Stimulated activated CD8-positive, alpha-beta memory T cell treated with anti-CD3 and anti-CD28 coated beads, Interleukin-2, amount 100 ng/mL, for 1 hour (primary cell): Measurements from ENCODE around the gene IFNLR1.

ENCODE experiments used
- DNase-seq, 2 donors: peaks; one replicate each; pipeline ENCODE4 v3.0.0-alpha.2; 2020; ENCODE audit warnings: low read depth in 2 of 2

IFNLR1 gene

GRCh38 chr1:24206083-24206464 lies 19.0 kb upstream of the IFNLR1 start:
- DNase-seq = no peak

- DNase-seq = no peak
These were observed 18.4 kb upstream of the IFNLR1 start for GRCh38 chr1:24205345-24206082.

DNA sequence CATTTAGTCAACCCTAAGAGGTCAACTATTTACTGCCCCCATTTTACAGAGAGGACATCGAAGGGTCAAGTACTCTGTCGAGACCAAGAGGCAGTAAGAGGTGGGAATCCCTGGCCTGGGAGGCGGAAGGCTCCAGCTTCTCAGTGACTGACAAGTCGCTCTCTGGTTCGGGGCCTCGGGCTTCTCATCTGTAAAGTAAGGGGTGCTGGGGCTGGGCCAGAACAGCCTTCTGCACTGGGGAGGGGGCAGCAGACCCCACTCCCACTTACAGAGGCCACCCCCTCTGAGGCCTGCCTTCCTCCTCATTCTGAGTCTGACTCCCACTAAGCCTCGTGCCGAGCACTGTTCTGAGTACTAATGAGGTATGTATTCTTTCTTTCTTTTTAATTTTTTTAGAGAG lies 17.0 kb upstream of the IFNLR1 start:
- DNase-seq = no peak

GRCh38 chr1:24203404-24203803 lies 16.3 kb upstream of the IFNLR1 start:
- no peak for DNase-seq

DNA sequence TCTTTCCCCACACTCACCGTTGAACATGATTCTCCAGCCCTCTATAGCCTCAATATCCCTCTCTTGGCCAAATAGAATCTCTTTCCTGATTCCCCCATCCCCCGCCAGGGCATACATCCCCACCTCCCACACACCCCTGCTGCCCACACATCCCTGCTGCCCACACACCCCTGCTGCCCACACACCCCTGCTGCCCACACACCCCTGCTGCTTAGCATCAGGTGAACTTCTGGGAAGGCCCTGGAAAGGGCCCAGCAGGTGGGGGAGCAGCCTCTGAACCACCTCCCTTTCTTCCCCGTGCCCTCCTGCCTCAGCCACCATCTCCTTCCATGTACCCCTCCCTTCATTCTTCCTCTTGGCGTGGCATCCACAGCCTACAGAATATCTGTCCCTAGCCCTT lies 15.9 kb upstream of the IFNLR1 start:
- DNase-seq = no peak

DNA sequence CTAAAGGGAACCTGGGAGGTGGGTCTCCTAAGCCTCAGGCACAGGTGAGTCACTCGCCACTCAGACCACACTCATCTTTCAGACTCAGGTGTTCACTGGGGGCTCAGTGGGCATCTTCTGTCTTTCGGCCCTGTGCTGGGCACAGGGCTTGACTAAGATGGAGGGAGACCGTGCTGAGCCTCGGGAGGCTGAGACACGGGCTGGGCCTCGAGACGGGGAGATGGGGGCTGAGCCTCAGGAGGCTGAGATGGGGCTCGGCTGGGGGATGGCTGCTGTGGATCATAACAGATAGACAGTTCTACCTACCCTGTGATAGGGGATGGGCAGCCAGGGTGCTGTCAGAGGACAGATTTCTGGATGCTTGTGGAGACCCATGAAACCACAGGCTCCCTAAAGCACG lies 15.5 kb upstream of the IFNLR1 start:
- DNase-seq = no peak

DNA sequence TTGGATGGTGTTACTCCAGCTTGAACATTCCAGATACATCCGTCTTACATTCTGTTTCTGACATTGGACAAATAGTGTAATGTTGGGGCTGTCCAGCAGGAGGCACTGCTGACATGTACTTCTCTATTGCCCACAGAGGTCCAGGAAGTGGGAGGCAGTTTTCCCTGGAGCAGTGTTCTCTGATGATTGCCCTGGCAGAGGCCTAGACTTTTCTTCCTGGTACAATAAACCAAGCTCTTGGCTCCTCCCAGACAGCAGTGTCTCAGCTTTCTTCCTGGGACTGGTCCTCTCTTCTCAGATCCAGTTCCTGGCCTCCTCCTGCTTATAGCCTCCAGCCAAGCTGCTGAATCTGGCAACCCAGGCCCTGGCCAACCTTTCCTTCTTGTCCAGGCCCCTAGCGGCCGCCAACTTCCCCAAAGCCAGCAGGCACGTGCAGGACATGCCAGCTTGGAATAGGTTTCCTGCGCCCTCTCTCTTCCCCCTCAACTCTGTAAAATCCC lies 14.9 kb upstream of the IFNLR1 start:
- DNase-seq = peak in 1 of 2 donors; percentile 22

DNA sequence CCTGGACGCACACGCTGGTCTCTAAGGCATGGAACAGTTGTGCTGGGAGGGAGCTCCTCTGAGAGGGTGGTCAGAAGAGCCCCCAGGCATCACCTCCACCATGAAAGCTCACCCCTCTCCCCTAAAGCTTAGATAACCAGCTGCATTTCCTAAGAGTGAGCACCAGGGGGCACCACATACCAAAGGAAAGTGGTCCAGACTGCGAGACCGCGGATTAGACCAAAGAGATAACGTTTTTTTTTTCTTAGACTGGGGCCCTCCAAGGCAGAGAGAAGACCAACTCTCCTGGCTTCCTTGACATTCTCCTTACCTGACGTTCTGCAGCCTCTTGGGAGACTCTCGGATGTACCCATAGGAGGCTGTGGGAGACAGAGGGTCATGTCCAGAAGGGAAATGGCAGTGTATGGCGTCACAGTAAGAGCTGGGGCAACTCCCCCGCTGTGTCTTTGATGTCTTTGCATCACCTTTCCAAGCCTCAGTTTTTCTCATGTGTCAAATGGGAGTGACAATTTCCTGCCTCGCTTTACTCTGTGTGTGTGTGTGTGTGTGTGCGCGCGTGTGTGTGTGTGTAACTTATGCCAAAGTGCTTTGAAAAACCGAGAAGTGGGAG lies 12.3 kb upstream of the IFNLR1 start:
- DNase-seq = peak; percentile 57 to 60

- no peak for DNase-seq
These were observed 11.7 kb upstream of the IFNLR1 start for GRCh38 chr1:24198766-24199165.

DNA sequence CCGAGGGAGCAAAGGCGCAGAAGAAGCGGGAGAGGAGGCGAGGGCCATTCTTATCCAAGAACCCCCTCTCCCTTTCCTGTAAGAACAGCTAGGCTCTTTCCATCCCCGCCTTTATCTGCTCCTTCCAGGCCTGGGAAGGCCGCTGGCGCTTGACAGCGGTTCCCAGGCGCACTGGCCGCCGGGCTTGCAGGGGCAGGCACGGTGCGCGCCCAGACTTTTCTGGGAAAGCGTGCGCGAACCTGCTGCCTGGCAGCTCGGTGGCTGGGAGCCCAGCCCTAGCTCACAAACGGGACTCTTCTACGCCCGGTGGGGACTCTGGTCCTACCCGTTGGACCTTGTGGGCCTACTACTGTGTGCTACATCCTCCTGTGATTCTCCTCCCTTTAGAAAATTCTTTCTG lies 8.8 kb upstream of the IFNLR1 start:
- DNase-seq = no peak

DNA sequence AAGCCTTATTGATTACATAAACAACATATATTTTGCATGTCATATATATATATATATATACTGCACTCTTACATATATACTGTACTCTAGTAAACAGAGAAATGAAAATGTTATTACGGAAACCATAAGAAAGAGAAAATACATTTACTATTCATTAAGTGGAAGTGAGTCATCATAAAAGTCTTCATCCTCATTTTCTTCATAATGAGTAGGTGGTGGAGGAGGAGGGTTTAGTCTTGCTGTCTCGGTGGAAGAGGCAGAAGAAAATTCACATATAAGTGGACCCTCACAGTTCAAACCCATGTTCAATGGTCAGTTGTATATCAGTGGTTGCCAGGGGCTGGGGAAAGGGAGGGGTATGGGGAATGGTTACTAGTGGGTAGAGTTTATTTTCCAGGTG lies 8.0 kb upstream of the IFNLR1 start:
- no peak for DNase-seq

- no peak for DNase-seq
These were observed 6.0 kb upstream of the IFNLR1 start for GRCh38 chr1:24193046-24193445.

DNA sequence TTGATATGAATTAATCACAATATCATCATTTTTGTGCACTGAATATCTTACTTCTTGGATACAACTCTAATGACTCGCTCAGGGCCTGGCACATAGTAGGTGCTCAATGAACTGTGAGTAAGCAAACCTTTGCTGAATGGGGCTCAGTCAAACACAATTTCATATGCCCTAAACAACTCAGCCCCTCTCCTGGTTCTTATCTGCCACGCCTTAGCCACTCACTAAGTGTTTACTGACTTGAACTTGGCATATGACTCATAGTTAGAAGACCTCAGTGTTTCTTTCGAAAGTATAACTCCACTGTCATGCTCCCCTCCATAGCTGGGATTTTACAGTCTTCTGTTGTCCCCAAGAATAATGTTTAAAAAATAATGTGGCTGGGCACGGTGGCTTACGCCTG lies 4.8 kb upstream of the IFNLR1 start:
- no peak for DNase-seq

- DNase-seq = no peak
These were observed 3.9 kb upstream of the IFNLR1 start for GRCh38 chr1:24190983-24191461.

DNA sequence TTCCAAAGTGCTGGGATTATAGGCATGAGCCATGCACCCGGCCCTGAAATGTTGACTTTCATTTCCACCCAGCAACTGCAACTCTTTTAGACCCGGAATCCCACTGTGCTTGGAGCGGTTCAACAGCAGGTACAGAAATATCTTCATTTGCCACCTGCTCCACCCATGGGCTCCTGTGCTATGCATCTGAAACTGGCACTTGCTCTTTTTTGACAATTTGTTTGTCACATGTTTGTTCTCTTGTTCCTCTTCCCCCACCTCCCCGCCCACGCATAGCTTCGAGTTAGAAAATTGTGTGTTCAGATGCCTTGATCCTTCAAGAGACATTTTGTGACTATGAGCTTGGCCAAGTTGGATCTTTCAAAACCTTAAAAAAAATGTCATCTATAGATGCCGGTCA lies 2.4 kb upstream of the IFNLR1 start:
- no peak for DNase-seq

DNA sequence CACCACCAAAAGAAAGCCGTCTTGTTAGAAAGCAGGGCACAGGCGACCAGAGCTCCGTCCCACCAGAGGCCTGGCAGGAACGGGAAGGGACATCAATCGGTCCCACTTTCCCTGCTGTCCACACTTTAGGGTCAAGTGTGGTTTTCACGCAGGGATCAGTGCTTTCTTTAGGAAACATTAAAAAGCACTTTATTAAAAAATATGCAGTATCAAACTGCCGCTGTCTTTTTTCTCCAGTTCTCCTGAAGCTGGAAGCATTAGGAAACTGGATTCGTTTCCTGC lies 437 bp downstream of the IFNLR1 start:
- no peak for DNase-seq

DNA sequence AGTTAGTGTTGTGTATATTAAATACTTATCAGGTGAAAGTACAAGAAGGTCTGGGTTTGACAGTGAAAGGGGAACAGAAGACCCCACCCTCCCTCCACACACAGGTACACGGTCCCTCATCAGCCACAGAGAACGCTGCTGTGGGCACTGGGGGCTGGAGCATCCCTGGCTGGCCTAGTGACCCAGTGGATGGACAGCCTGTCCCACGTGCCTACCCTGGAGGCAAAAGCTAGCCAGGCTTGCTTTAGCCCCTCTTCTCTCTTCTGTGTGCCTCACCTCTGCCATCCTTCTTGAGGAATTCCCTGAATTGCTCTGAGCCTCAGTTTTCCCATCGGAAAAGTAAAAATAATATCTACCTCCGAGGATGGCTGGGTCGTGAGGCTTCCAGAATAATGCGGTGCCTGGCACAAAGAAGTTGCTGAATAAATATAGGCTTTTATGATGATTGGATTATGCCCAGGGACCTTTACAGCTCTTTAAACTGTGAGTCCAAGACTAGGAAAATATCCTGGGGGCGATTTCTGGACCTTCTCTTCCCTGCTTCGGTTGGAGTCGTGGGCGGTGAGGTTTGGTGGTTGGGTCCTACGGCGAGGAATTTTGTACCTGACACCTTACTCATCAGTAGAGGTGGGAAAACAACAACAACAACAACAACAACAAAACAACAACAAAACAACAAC lies 918 bp downstream of the IFNLR1 start:
- DNase-seq = no peak

GRCh38 chr1:24185076-24185475 lies 2.0 kb downstream of the IFNLR1 start:
- no peak for DNase-seq

DNA sequence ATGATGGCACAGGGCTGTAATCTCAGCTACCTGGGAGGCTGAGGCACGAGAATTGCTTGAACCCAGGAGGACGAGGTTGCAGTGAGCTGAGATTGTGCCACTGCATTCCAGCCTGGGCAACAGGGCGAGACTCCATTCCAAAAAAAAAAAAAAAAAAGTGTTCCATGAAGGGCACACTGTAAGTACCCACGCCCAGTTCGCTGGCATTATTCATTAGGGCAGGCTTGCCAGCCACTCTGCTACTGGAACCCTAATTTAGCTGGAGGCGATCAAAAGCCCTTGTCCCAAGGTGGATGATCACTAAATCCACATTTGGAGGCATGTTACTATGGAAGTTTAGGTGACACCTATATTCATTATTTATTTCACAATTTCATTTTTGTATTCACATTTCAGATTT lies 5.0 kb downstream of the IFNLR1 start:
- no peak for DNase-seq

DNA sequence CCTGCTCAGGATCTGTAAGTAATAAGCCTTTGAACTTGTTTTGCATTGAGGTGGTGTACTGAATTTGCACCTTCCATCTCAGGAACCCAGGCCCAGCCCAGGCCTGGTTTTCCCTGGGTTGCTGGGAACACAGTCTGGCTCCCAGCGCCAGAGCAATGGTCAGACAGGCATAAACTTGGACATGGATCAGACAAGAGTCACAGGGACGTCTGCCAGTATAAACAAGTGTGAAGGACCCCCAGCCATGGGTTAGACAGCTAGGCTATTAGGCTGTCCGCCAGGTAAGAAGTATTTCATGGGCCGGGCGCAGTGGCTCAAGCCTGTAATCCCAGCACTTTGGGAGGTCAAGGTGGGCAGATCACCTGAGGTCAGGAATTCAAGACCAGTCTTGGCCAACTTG lies 5.5 kb downstream of the IFNLR1 start:
- DNase-seq = no peak

- no peak for DNase-seq
These were observed 6.4 kb downstream of the IFNLR1 start for GRCh38 chr1:24180676-24181075.

GRCh38 chr1:24179251-24179840 lies 7.7 kb downstream of the IFNLR1 start:
- no peak for DNase-seq

DNA sequence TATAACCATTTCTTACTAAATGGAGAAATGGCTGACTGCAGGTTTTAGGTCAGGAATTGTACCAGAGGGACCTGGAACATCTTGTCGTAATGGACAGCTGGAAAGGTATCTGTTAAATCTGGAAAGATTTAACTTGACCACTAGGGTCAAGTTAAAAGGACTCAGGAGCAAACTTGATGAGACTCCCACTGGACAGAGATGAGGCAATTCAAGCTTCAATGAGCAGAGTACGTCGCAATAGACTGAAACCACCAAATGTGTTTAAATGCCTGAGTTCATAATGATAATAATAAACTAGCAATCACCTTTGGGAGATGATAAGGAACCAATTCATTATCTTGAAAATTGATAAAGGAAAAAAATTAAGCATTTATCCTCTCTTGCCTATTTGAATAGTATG lies 8.7 kb downstream of the IFNLR1 start:
- no peak for DNase-seq
